H1 (cell line): ENCODE results near the gene RESP18. TPM values are rescaled to one million over a fixed set of nuclear protein-coding genes. Genes with fewer than 3 reads are reported as not detected.

Experiments used
- CTCF ChIA-PET: fragments of 300-600 bp; sonication (Branson Sonifier 250); formaldehyde crosslinking; loops from one replicate; lab custom pipeline; 2021; ENCODE audit not compliant: partially characterized antibody; lab: Charles Lee
- POLR2A ChIA-PET: fragments of 300-600 bp; sonication (Branson Sonifier 250); formaldehyde crosslinking; loops from one replicate; lab custom pipeline; 2021; ENCODE audit warnings: inconsistent platforms; ENCODE audit not compliant: partially characterized antibody; lab: Charles Lee
- DNase-seq, 2 experiments: peaks; one replicate each; pipeline versions ENCODE4 v3.0.0 to v3.0.0-alpha.2; 2010 to 2022; ENCODE audit warnings: low spot score in 2 of 2, low read depth in 1 of 2, mixed read lengths in 1 of 2
- FAIRE-seq: peaks from 2 replicates; lab custom pipeline; 2011; peaks lifted over from hg19 to GRCh38; lab: Jason Lieb, UNC
- H2AFZ ChIP-seq: 2 replicates; pipeline ENCODE4 v1.8.1; 2012; ENCODE audit warnings: low read length, inconsistent platforms
- H2AK5ac ChIP-seq: 2 replicates; pipeline ENCODE4 v1.6.1; 2013; ENCODE audit warnings: low read depth, low read length
- H2BK120ac ChIP-seq: replicated peaks from 2 replicates; pipeline ENCODE3; 2013; ENCODE audit warnings: low read depth, low read length, inconsistent platforms
- H2BK12ac ChIP-seq: 2 replicates; pipeline ENCODE4 v1.6.1; 2013; ENCODE audit warnings: low read depth, low read length
- H2BK15ac ChIP-seq: 2 replicates; pipeline ENCODE4 v1.6.1; 2013; ENCODE audit warnings: low read length
- H2BK20ac ChIP-seq: 2 replicates; pipeline ENCODE4 v1.6.1; 2013; ENCODE audit warnings: low read length
- H2BK5ac ChIP-seq: 2 replicates; pipeline ENCODE4 v1.6.1; 2013; ENCODE audit warnings: low read depth, low read length
- H3K14ac ChIP-seq: 2 replicates; pipeline ENCODE4 v1.6.1; 2013; ENCODE audit warnings: inconsistent platforms; ENCODE audit not compliant: insufficient read length
- H3K18ac ChIP-seq: 2 replicates; pipeline ENCODE4 v1.6.1; 2013; ENCODE audit warnings: low read length; ENCODE audit errors: extremely low read depth
- H3K23ac ChIP-seq: 2 replicates; pipeline ENCODE4 v1.6.1; 2013; ENCODE audit warnings: inconsistent platforms; ENCODE audit not compliant: insufficient read length
- H3K23me2 ChIP-seq: 2 replicates; pipeline ENCODE4 v1.6.1; 2013; ENCODE audit warnings: low read depth, low read length
- H3K27ac ChIP-seq: 2 replicates; pipeline ENCODE4 v1.6.1; 2011; ENCODE audit warnings: low read depth, low read length, inconsistent platforms
- H3K27me3 ChIP-seq, 4 experiments: replicated peaks in 1 of 4; 1 replicate in 1 of 4; 2 replicates in 3 of 4; pipeline versions ENCODE4 v1.6.1 to v1.8.1; 2011 to 2013; ENCODE audit warnings: low read length in 3 of 4, mild to moderate bottlenecking in 3 of 4, inconsistent platforms in 2 of 4, mixed read lengths in 2 of 4, moderate library complexity in 1 of 4; ENCODE audit not compliant: control insufficient read depth in 3 of 4, insufficient read depth in 3 of 4; ENCODE audit errors: extremely low read depth in 1 of 4
- H3K36me3 ChIP-seq, 4 experiments: 2 replicates each; pipeline versions ENCODE4 v1.6.1 to v1.8.1; 2011 to 2013; ENCODE audit warnings: mild to moderate bottlenecking in 4 of 4, low read length in 3 of 4, moderate library complexity in 2 of 4, control low read depth in 1 of 4, inconsistent platforms in 1 of 4; ENCODE audit not compliant: insufficient read depth in 4 of 4, control insufficient read depth in 2 of 4
- H3K4ac ChIP-seq: replicated peaks from 2 replicates; pipeline ENCODE3; 2013; ENCODE audit warnings: low read length, low read depth, mixed read lengths, inconsistent platforms; ENCODE audit not compliant: insufficient read length
- H3K4me1 ChIP-seq, 4 experiments: replicated peaks in 1 of 4; 1 replicate in 1 of 4; 2 replicates in 3 of 4; pipeline versions ENCODE4 v1.6.1 to v1.8.1; 2011 to 2013; ENCODE audit warnings: low read length in 3 of 4, inconsistent platforms in 2 of 4, mixed read lengths in 1 of 4; ENCODE audit not compliant: insufficient read depth in 4 of 4, control insufficient read depth in 3 of 4
- H3K4me2 ChIP-seq, 2 experiments: 2 replicates each; pipeline versions ENCODE4 v1.6.1 to v1.8.1; 2011 to 2013; ENCODE audit warnings: low read depth in 2 of 2, low read length in 2 of 2, control low read depth in 1 of 2, inconsistent platforms in 1 of 2, mild to moderate bottlenecking in 1 of 2; ENCODE audit not compliant: insufficient read depth in 1 of 2
- H3K4me3 ChIP-seq, 4 experiments: fragments of 200-600, 300-600 bp in 1 of 4; sonication (generic), shearing (Covaris generic), sonication (Bioruptor Twin) in 1 of 4; 2 replicates each; pipeline versions ENCODE4 v1.5.1 to v1.8.1; 2011 to 2016; ENCODE audit warnings: low read length in 4 of 4, low read depth in 3 of 4, control low read depth in 2 of 4, inconsistent platforms in 2 of 4, mild to moderate bottlenecking in 2 of 4, mixed read lengths in 1 of 4, moderate library complexity in 1 of 4; ENCODE audit not compliant: insufficient read depth in 2 of 4; ENCODE audit errors: extremely low read depth in 1 of 4
- H3K56ac ChIP-seq: replicated peaks from 2 replicates; pipeline ENCODE3; 2013; ENCODE audit warnings: low read depth, mild to moderate bottlenecking, mixed read lengths, low read length, inconsistent platforms; ENCODE audit not compliant: insufficient read length
- H3K79me1 ChIP-seq: 2 replicates; pipeline ENCODE4 v1.6.1; 2013; ENCODE audit warnings: low read depth, low read length, control low read depth
- H3K79me2 ChIP-seq, 2 experiments: 2 replicates each; pipeline versions ENCODE4 v1.6.1 to v1.8.1; 2012 to 2013; ENCODE audit warnings: low read length in 2 of 2, mild to moderate bottlenecking in 2 of 2, inconsistent platforms in 1 of 2; ENCODE audit not compliant: insufficient read depth in 2 of 2, control insufficient read depth in 1 of 2
- H3K9ac ChIP-seq, 4 experiments: replicated peaks in 1 of 4; 1 replicate in 1 of 4; 2 replicates in 3 of 4; pipeline versions ENCODE4 v1.6.1 to v1.8.1; 2011 to 2013; ENCODE audit warnings: low read depth in 3 of 4, low read length in 3 of 4, control low read depth in 2 of 4, mild to moderate bottlenecking in 2 of 4, moderate library complexity in 2 of 4, inconsistent platforms in 1 of 4; ENCODE audit errors: extremely low read depth in 1 of 4
- H3K9me3 ChIP-seq, 2 experiments: 2 replicates each; pipeline versions ENCODE4 v1.6.1 to v1.8.1; 2012 to 2013; ENCODE audit warnings: mild to moderate bottlenecking in 2 of 2, moderate library complexity in 2 of 2, control low read depth in 1 of 2, inconsistent platforms in 1 of 2, low read depth in 1 of 2, low read length in 1 of 2, mixed read lengths in 1 of 2; ENCODE audit not compliant: insufficient read depth in 2 of 2
- H4K20me1 ChIP-seq, 2 experiments: replicated peaks in 1 of 2; 2 replicates each; pipeline versions ENCODE3 to v1.8.1; 2011 to 2013; ENCODE audit warnings: inconsistent platforms in 2 of 2, low read length in 2 of 2, mild to moderate bottlenecking in 1 of 2; ENCODE audit not compliant: insufficient read depth in 2 of 2, control insufficient read depth in 1 of 2
- H4K5ac ChIP-seq: 2 replicates; pipeline ENCODE4 v1.6.1; 2013; ENCODE audit warnings: low read length, low read depth, mixed read lengths, inconsistent platforms; ENCODE audit not compliant: insufficient read length
- H4K8ac ChIP-seq: 2 replicates; pipeline ENCODE4 v1.8.0; 2013; ENCODE audit warnings: mild to moderate bottlenecking, moderate library complexity, low read length, inconsistent platforms; ENCODE audit not compliant: insufficient read depth; ENCODE audit errors: extremely low read depth
- H4K91ac ChIP-seq: replicated peaks from 2 replicates; pipeline ENCODE3; 2013; ENCODE audit warnings: low read length, mixed read lengths, inconsistent platforms; ENCODE audit not compliant: insufficient read length
- ASH2L ChIP-seq: fragments of 200-600, 300-600 bp; sonication (generic); IDR thresholded peaks from one replicate; pipeline ENCODE4 v1.7.1; 2017; ENCODE audit warnings: low read length
- SP2 ChIP-seq: IDR thresholded peaks from 2 replicates; pipeline ENCODE4 v1.6.1; 2012; ENCODE audit warnings: mild to moderate bottlenecking, low read length, inconsistent platforms
- WGBS, 2 experiments: shearing (Covaris generic) in 1 of 2; methylation state at CpG; one replicate each; pipeline versions ENCODE4 v1.1.6 to v1.1.7; 2013 to 2015; ENCODE audit warnings: low lambda C conversion rate in 2 of 2, mixed read lengths in 2 of 2, inconsistent platforms in 1 of 2, low coverage in 1 of 2, missing lambda C conversion rate in 1 of 2; ENCODE audit not compliant: insufficient replicate concordance in 2 of 2, insufficient coverage in 1 of 2, insufficient read length in 1 of 2; ENCODE audit errors: extremely low coverage in 1 of 2, missing lambda C conversion rate in 1 of 2; 5-methylcytosine and 5-hydroxymethylcytosine counted together
- polyA plus RNA-seq, 7 experiments: library from polyadenylated mRNA; depleted of rRNA in 3 of 7; stranded (reverse) in 5 of 7; unstranded in 2 of 7; fragments of >200 nt in 5 of 7; fragments of 200-250 nt in 2 of 7; gene quantifications; 1 replicate in 5 of 7; 2 replicates in 1 of 7; 4 replicates in 1 of 7; pipeline versions ENCODE4 v1.2.1 to v1.2.3, GENCODE V29; 2011 to 2013; ENCODE audit warnings: missing spikeins in 2 of 7, mixed read lengths in 2 of 7
- total RNA-seq: library from RNA; stranded (reverse); fragmentation: NEBNext Ultra II Directional; extraction: Animal tissue kit (Norgen Biotek cat#: 25700); gene quantifications from 2 replicates; pipeline ENCODE4 v1.2.1, GENCODE V29; 2021

The RESP18 gene
- total and polyA plus RNA-seq, 2 of the 8 experiments (the other 6 are each of a cell fraction or from before 2014, with no cell fraction given) = not detected

DNA sequence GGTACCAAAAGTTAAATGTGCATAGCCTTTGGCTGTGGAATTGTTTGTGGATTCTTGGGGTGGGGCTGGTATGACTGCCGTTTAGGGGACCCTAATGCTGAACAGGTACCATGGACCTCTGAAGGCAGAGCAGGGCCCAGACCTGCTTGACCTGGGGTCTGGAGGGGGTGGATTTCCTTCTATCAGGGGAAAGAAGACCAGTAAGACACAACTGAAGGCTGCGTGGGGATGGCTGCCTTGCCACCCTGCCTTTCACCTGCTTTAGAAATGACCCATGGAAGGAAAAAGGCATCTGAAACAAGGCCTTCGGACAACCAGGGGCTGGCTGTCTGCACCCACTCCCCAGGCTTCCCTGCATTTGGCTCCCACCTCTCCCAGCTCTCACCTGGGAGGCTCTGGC, 17.7 kb upstream of the RESP18 start:
- H4K8ac ChIP-seq = no peak overlapping the region
- no peak overlapping the region for H3K27ac ChIP-seq
- no peaks in the 10 kb centered on the region for H3K23me2 ChIP-seq
- no peaks in the 10 kb centered on the region for H4K20me1 ChIP-seq
- POLR2A ChIA-PET = no interaction called here
- H3K56ac ChIP-seq = no peak overlapping the region
- no peak overlapping the region for H2BK12ac ChIP-seq
- no peak overlapping the region for H4K91ac ChIP-seq
- no peak overlapping the region for H3K14ac ChIP-seq
- DNase-seq (no peak), FAIRE-seq (no peak)
- peaks cover 0 to 3% (median 0%) of the 10 kb centered on the region in 4 experiments; a peak in 1 of 7 replicates for H3K4me1 ChIP-seq
- H2BK5ac ChIP-seq = no peak overlapping the region
- H3K18ac ChIP-seq = no peak overlapping the region
- no peak overlapping the region for H2BK120ac ChIP-seq
- H2AFZ ChIP-seq = no peak overlapping the region
- H3K4me3 ChIP-seq = no peak overlapping the region
- H3K4me2 ChIP-seq = no peak overlapping the region
- no peak overlapping the region for H2AK5ac ChIP-seq
- H4K5ac ChIP-seq = no peak overlapping the region
- H3K9ac ChIP-seq = no peak overlapping the region; a peak in 1 of 7 replicates
- H3K79me2 ChIP-seq = no peaks in the 10 kb centered on the region
- peaks cover 0 to 1% (median under 1%) of the 10 kb centered on the region in 4 experiments; a peak in 2 of 7 replicates for H3K27me3 ChIP-seq
- H3K4ac ChIP-seq = no peak overlapping the region
- no peak for TF ChIP-seq ASH2L
- no peak for TF ChIP-seq SP2
- CTCF ChIA-PET = interaction anchor here (0.9 to 8.0 kb wide), 14 partner anchors 8 to 453 kb away, joined by 3 to 91 read pairs (median 5); partner anchors contain the start of genes RESP18 and ZFAND2B
- H2BK15ac ChIP-seq = no peak overlapping the region
- WGBS, 2 experiments = 62% methylated on average over 2 of the region's 3 CpGs; no CpG with 5 or more reads in 1 of the 2 experiments
- no peaks in the 10 kb centered on the region for H3K36me3 ChIP-seq
- H2BK20ac ChIP-seq = no peak overlapping the region
- no peak overlapping the region for H3K23ac ChIP-seq
- no peaks in the 10 kb centered on the region for H3K79me1 ChIP-seq
- no peaks in the 10 kb centered on the region for H3K9me3 ChIP-seq
